Measurements from ENCODE around the gene ATP6V0E2. TPM values are rescaled to one million over a fixed set of nuclear protein-coding genes. Genes with fewer than 3 reads are reported as not detected.

Gene ATP6V0E2
- total and polyA plus RNA-seq, 9 donors, result 10.0 to 19.6 (median 12.5) TPM

DNA sequence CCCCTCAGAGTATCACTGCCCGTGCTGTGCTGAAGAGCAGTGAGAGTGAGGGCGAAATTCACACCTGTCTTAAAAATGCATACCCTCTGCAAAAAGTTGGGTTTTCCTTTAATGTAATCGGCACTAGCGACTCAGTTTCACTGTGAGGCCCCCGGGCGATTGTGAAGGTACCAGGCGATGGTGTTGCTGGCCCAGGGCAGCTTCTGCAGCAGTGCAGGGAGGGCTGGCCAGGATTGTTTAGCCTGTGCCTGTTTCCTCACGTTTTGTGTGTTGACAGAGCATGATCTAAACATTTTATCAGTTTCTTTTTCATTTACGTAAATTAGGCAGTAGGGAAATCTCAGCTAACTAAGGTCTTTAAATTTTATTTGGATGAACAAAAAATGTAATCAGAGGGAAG lies 22.3 kb upstream of the ATP6V0E2 start:
- Histone ChIP-seq H3K27ac (no peak overlapping the region), H3K9me3 (no peaks in the 10 kb centered on the region), H3K4me3 (no peak overlapping the region), H3K27me3 (no peaks in the 10 kb centered on the region), H3K4me1 (ENCODE audit: insufficient read depth) (peaks cover 3% of the 10 kb centered on the region), H3K36me3 (no peaks in the 10 kb centered on the region)
- DNase-seq, result no peak
- TF ChIP-seq, protein P1, sequence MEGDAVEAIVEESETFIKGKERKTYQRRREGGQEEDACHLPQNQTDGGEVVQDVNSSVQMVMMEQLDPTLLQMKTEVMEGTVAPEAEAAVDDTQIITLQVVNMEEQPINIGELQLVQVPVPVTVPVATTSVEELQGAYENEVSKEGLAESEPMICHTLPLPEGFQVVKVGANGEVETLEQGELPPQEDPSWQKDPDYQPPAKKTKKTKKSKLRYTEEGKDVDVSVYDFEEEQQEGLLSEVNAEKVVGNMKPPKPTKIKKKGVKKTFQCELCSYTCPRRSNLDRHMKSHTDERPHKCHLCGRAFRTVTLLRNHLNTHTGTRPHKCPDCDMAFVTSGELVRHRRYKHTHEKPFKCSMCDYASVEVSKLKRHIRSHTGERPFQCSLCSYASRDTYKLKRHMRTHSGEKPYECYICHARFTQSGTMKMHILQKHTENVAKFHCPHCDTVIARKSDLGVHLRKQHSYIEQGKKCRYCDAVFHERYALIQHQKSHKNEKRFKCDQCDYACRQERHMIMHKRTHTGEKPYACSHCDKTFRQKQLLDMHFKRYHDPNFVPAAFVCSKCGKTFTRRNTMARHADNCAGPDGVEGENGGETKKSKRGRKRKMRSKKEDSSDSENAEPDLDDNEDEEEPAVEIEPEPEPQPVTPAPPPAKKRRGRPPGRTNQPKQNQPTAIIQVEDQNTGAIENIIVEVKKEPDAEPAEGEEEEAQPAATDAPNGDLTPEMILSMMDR (IDR thresholded peaks at IDR 0.05), result no peak
- TF ChIP-seq POLR2A (IDR thresholded peaks at IDR 0.05) (no peak), EP300 (IDR thresholded peaks at IDR 0.05) (no peak)
- intact Hi-C loops (cut with DNase I), result no loop called here
- 78 to 90% (median 82%) methylated on average over 9 of the region's 9 CpGs for WGBS, 3 donors

DNA sequence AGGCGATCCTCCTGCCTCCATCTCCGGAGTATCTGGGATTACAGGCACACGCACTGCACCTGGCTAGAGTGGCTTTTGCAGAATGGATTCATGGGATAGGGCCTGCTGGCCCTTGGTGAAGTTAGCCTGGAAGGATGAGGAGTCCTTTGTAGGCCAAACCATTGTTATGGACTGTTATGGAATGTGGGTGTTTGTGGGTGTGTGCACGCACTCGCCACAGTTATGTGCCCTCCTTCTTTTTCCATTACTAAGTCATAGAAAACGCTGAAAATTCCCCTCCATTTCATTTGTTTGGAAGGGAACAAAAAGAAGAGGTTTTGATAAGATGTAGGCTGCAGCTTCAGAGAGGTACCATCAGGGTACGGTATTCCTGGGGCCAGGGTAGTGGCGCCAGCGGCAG lies 20.6 kb upstream of the ATP6V0E2 start:
- WGBS, 3 donors, result 93 to 97% (median 93%) methylated on average over 9 of the region's 9 CpGs
- Histone ChIP-seq H3K36me3 (no peaks in the 10 kb centered on the region), H3K4me1 (ENCODE audit: insufficient read depth) (peaks cover 3% of the 10 kb centered on the region), H3K4me3 (no peak overlapping the region), H3K27ac (no peak overlapping the region), H3K9me3 (no peaks in the 10 kb centered on the region), H3K27me3 (no peaks in the 10 kb centered on the region)
- no peak for DNase-seq
- TF ChIP-seq EP300 (IDR thresholded peaks at IDR 0.05), result no peak
- no peak for TF ChIP-seq POLR2A (IDR thresholded peaks at IDR 0.05)
- TF ChIP-seq, protein P1 (IDR thresholded peaks at IDR 0.05), result no peak
- intact Hi-C loops (cut with DNase I), result no loop called here

DNA sequence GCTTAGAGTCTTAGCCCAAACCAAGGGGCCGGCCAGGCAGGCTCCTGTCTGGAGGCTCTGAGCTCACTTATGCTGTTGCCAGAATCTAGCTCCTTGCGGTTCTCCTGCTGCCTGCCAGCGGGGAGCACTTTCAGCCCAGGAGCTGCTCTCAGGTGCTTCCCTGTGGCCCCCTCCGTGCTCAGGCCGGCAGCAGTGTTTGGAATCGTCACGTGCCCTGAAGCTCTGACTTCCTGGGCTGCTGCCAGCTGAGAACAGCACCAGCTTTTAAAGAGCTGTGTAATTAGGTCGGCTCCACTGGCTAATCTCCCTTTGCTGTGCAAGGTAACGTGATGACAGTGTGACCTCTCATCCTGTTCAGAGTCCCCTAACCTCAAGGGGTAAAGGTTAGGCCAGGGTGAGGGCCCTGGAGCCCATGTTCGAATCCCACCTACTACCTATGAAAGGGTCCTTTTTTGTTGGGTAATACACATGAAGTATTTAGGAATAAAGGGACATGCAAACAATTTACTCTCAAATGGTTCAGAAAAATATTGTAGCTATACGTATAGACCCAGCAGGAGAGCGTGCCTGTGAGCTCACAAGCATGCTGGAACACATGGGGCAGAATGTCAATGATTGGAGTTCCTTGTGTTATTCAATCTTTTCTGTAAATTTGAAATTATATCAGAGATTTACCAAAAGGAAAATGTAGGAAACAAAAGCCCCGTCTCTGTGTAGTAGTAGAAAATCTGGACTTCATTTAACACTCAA lies 19.0 kb upstream of the ATP6V0E2 start:
- no peak overlapping the region for H3K4me3 ChIP-seq
- peaks cover 3% of the 10 kb centered on the region for H3K4me1 ChIP-seq (ENCODE audit: insufficient read depth)
- TF ChIP-seq POLR2A (IDR thresholded peaks at IDR 0.05), result no peak
- TF ChIP-seq, protein P1 (IDR thresholded peaks at IDR 0.05), result no peak
- TF ChIP-seq EP300 (IDR thresholded peaks at IDR 0.05), result no peak
- DNase-seq, result peak; percentile 62 to 77 (median 72)
- no peaks in the 10 kb centered on the region for H3K36me3 ChIP-seq
- no peaks in the 10 kb centered on the region for H3K9me3 ChIP-seq
- intact Hi-C loops (cut with DNase I), result no loop called here
- H3K27ac ChIP-seq, result no peak overlapping the region
- no peaks in the 10 kb centered on the region for H3K27me3 ChIP-seq
- 26 to 45% (median 30%) methylated on average over 9 to 13 of the region's 13 CpGs for WGBS, 3 donors

DNA sequence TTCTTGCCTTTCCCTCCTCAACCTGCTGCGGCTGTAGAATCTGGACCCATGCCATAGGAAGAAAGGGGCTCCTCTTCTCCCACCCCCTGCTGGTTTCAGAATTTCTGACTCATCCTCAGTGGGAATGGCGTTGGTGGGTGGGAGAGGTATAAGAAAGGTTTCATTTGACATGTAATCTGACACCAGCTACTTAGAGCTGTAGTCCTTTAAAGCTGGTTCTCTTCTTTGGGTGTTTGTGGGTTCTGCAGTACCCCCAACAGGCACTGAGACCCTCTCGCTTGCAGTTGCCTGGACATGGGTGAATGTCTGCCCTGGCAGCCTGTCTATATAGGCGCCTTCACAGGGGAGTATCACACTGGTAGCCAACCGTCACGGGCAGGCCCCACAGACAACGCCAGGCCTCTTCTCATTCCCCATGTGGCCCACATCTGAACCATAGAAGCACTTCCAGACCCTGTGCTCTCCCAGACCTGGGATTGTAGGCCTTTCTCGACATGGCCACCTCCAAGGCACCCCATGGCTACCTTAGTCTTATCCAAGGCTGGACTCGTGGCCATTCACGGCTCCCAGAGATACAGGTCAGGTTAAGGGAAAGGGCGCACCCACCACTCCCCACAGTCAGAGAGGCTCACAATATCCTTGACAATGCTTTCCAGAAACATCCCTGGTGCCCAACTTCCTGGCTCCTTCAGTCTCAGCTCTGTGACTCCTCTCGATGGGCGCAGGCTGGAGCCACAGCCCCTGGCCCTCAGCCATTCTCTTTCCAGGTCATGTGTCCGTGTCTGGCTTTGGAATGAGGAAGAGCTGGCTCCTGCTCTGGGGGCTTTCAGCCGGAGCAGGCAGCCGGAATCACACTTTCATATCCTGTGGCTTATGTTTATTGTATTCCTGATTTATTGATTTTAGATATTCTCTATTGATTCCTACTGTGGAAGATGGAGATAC lies 18.1 kb upstream of the ATP6V0E2 start:
- H3K4me1 ChIP-seq (ENCODE audit: insufficient read depth), result peaks cover 3% of the 10 kb centered on the region
- intact Hi-C loops (cut with DNase I), result no loop called here
- H3K4me3 ChIP-seq, result no peak overlapping the region
- H3K27ac ChIP-seq, result no peak overlapping the region
- no peaks in the 10 kb centered on the region for H3K27me3 ChIP-seq
- no peak for TF ChIP-seq EP300 (IDR thresholded peaks at IDR 0.05)
- no peak for TF ChIP-seq POLR2A (IDR thresholded peaks at IDR 0.05)
- TF ChIP-seq, protein P1 (IDR thresholded peaks at IDR 0.05), result no peak
- peak in 1 of 5 donors; percentile 24 for DNase-seq
- no peaks in the 10 kb centered on the region for H3K36me3 ChIP-seq
- no peaks in the 10 kb centered on the region for H3K9me3 ChIP-seq
- 70 to 76% (median 73%) methylated on average over 16 of the region's 16 CpGs for WGBS, 3 donors

Data from ovary (tissue), 9 donors.